GF-D8 (cell line): ENCODE results near the gene UBE2S.
"Not testable (repeated sequence)": the region's sequence is repeated elsewhere in the genome, so short reads cannot be mapped to it uniquely, and the experiment has no call there.

ENCODE experiments used
- DNase-seq: peaks from one replicate; lab custom pipeline; 2025; lab: John Stamatoyannopoulos, UW

Gene UBE2S

GRCh38 chr19:55440411-55441105, 33.0 kb upstream of the UBE2S start:
- DNase-seq, result no peak

- no peak for DNase-seq
These were observed 31.5 kb upstream of the UBE2S start for GRCh38 chr19:55439052-55439451.

GRCh38 chr19:55437410-55437809, 29.8 kb upstream of the UBE2S start:
- no peak for DNase-seq

- no peak for DNase-seq
These were observed 29.3 kb upstream of the UBE2S start for GRCh38 chr19:55436847-55437246.

- no peak for DNase-seq
These were observed 27.4 kb upstream of the UBE2S start for GRCh38 chr19:55435020-55435419.

DNA sequence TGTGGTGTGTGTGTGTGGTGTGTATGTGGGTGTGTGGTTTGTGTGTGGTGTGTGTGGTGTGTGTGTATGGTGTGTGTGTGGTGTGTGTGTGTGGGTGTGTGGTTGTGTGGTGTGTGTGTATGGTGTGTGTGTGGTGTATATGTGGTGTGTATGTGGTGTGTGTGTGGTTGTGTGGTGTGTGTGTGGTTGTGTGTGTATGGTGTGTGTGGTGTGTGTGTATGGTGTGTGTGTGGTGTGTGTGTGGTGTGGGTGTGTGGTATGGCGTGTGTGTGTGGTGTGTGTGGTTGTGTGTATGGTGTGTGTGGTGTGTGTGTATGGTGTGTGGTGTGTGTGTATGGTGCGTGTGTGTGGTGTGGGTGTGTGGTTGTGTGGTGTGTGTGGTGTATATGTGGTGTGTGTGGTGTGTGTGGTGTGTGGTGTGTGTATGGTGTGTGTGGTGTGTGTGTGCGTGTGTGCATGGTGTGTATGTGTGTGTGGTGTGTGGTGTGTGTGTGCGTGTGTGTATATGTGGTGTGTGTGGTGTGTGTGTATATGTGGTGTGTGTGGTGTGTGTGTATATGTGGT, 26.9 kb upstream of the UBE2S start:
- DNase-seq, result no peak

DNA sequence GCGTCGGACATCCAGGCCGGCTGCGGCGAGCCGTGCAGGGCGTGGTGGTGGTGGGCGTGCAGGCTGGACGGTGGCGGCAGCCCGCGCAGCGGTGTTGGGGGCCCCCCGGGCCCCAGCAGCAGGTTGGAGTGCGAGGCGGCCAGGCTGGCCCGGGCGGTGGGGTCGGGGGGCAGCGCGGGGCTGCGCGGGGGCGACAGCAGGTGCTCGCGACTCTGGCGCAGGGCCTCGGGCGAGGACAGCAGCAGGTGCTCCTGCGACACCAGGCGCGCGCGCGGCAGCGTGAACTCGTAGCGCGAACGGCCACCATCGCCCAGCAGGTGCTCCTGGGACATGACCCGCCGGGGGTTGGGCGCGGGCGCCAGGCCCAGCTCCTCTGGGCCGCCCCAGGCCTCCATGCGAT, 25.7 kb upstream of the UBE2S start:
- no peak for DNase-seq

GRCh38 chr19:55432241-55432959, 24.8 kb upstream of the UBE2S start:
- no peak for DNase-seq

DNA sequence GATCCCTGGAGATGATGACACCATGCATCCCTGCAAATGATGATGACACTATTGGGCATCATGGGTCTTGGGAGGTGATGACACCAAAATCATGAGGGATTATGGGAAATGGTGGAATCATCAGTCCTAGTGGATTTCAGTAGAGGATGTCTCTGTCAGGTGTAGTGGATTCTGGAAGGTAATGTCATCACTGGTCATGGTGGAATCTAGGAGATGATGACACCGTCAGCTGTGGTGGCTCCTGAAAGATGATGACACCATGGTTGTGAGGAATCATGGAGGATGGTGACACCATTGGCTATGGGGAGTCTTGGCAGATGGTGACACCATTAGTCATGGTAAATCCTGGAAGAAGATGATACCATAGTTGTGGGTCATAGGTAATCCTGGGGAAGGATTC, 23.6 kb upstream of the UBE2S start:
- DNase-seq, result no peak

GRCh38 chr19:55426042-55426441, 18.5 kb upstream of the UBE2S start:
- DNase-seq, result no peak

GRCh38 chr19:55424518-55424917, 16.9 kb upstream of the UBE2S start:
- no peak for DNase-seq

- no peak for DNase-seq
These were observed 15.8 kb upstream of the UBE2S start for GRCh38 chr19:55423225-55424005.

- DNase-seq, result peak; percentile 77
These were observed 13.7 kb upstream of the UBE2S start for GRCh38 chr19:55421281-55421680.

GRCh38 chr19:55419624-55420236, 12.1 kb upstream of the UBE2S start:
- DNase-seq, result no peak

- DNase-seq, result no peak
These were observed 11.5 kb upstream of the UBE2S start for GRCh38 chr19:55419103-55419502.

DNA sequence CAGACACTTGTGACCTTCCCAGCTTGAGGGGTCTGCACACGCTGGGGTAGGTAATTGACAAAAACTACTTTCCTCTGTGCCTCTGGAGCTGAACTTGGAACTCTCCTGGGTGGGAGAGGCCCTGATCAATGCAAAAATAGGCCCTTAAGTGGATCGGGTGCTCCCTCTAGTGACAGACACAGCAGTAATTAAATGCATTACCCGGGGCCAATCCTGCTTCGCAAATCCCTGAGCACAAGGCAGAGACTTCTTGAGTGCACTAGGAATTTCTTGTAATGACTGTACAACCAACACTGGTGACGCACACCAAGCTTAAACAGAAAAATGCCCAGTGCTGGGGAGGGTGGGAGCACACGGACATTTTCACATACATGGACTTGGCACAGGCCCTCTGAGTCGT, 10.6 kb upstream of the UBE2S start:
- no peak for DNase-seq

DNA sequence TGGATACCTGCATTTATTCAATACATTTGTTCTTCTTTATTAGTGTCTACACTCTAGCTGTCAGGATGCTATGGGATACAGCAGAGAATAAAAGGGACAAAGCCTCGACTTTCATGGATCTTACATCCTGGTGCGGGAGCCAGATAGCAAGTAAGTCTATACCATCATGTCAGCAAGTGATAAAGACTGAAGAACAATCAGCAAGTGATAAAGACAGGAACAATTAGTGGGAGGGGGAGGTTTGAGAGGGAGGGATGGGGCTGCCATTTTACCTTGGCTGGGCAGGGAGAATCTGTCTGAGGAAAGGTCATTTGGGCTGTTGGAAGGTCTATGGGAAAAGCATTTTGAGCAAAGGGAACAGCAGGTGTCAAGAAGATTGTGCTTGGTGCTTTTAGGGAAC, 2.6 kb upstream of the UBE2S start:
- no peak for DNase-seq

DNA sequence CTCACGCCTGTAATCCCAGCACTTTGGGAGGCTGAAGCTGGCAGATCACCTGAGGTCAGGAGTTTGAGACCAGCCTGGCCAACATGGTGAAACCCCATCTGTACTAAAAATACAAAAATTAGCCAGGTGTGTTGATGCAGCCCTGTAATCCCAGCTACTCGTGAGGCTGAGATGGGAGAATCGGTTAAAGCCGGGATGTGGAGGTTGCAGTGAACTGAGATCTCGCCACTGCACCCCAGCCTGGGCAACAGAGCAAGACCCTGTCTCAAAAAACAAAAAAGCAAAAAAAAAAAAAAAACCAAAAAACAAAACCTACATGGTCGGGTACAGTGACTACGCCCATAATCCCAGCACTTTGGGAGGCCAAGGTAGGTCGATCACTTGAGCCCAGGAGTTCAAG, 1.6 kb upstream of the UBE2S start:
- not testable (repeated sequence) for DNase-seq

- no peak for DNase-seq
These were observed 915 bp upstream of the UBE2S start for GRCh38 chr19:55408533-55408872.

DNA sequence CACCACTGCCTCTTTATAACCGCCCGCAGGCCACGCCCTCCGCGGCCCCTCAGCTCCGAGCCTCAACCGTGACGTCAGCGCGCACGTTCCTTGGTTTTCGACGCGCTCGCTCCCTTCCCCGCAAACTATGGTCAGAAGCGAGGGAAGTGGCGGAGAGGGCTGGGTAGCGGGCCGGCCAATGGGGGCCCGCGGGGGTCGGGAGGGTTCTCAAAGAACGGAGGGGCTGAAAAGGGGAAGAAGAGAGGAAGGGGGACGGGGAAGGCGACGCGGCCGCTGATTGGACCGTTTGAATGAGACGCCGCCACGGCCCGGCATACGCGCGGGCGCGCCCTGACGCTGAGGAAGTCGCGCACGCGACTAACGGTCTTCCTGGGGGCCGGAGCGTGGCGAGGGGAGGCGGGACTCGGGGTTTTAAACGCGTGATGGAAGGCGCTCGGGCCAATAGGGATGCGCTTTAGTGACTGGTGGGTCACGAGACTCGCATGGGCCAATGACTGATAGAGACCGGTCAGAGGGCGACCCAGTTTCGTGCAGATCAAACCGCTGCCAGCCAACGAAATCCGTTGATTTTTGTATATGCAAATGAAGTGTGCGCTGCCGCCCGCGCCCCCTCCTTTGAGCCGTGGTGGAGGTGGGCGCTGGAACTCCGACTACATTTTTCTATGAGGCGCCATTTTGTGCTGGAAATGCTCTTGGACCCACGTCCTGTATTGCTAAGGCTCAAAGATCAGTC, 378 bp upstream of the UBE2S start:
- peak; percentile 97 for DNase-seq

- no peak for DNase-seq
These were observed 600 bp downstream of the UBE2S start for GRCh38 chr19:55406826-55407549.
